ENCODE data around the gene SERINC3. TPM values are rescaled to one million over a fixed set of nuclear protein-coding genes. Genes with fewer than 3 reads are reported as not detected.
"Not testable (repeated sequence)": the region's sequence is repeated elsewhere in the genome, so short reads cannot be mapped to it uniquely, and the experiment has no call there.

SERINC3 gene
- 10 to 100 TPM; 25.5 to 35.1 TPM for polyA plus RNA-seq

- H3K9me3 ChIP-seq (ENCODE audit: control insufficient read depth in 2 of 2, insufficient read depth in 1 of 2, low read depth in 1 of 2, low read length in 1 of 2), result no peaks in the 10 kb centered on the region
- peak within 1 kb of the TSS; percentile 87 to 98 for H3K4me3 ChIP-seq (ENCODE audit: low read depth in 1 of 2, low read length in 2 of 2)
- no peaks in the 10 kb centered on the region for H3K36me3 ChIP-seq (ENCODE audit: control insufficient read depth in 2 of 2, insufficient read depth in 2 of 2, low read length in 1 of 2)
- H3K4me1 ChIP-seq (ENCODE audit: control insufficient read depth in 2 of 2, insufficient read depth in 2 of 2, low read length in 1 of 2), result peaks cover 4 to 5% of the 10 kb centered on the region in 2 donors
- no peaks in the 10 kb centered on the region for H3K27me3 ChIP-seq (ENCODE audit: control insufficient read depth in 1 of 2, insufficient read depth in 2 of 2, low read length in 2 of 2)
- peak within 1 kb of the TSS; percentile 97 to 100 for H3K27ac ChIP-seq (ENCODE audit: low read depth in 2 of 2, low read length in 1 of 2)
- 0 to 1% methylated on average over 49 of the region's 49 CpGs for WGBS, 2 donors
These were observed at the start of gene SERINC3 for GRCh38 chr20:44521484-44522481. Gene SERINC3, minus strand, starts transcription at chr20:44522070. Its CDS starts 119 bp downstream, at chr20:44521951.

- Histone ChIP-seq H3K4me3 (ENCODE audit: low read depth in 1 of 2, low read length in 2 of 2) (no peak overlapping the region), H3K36me3 (ENCODE audit: control insufficient read depth in 2 of 2, insufficient read depth in 2 of 2, low read length in 1 of 2) (no peaks in the 10 kb centered on the region), H3K9me3 (ENCODE audit: control insufficient read depth in 2 of 2, insufficient read depth in 1 of 2, low read depth in 1 of 2, low read length in 1 of 2) (no peaks in the 10 kb centered on the region), H3K27ac (ENCODE audit: low read depth in 2 of 2, low read length in 1 of 2) (peak overlapping the region in 1 of 2 donors; percentile 19), H3K4me1 (ENCODE audit: control insufficient read depth in 2 of 2, insufficient read depth in 2 of 2, low read length in 1 of 2) (no peaks in the 10 kb centered on the region), H3K27me3 (ENCODE audit: control insufficient read depth in 1 of 2, insufficient read depth in 2 of 2, low read length in 2 of 2) (no peaks in the 10 kb centered on the region)
- 72 to 74% methylated on average over 6 of the region's 6 CpGs for WGBS, 2 donors
These were observed 49.6 kb upstream of the SERINC3 start for GRCh38 chr20:44571362-44571988.

DNA sequence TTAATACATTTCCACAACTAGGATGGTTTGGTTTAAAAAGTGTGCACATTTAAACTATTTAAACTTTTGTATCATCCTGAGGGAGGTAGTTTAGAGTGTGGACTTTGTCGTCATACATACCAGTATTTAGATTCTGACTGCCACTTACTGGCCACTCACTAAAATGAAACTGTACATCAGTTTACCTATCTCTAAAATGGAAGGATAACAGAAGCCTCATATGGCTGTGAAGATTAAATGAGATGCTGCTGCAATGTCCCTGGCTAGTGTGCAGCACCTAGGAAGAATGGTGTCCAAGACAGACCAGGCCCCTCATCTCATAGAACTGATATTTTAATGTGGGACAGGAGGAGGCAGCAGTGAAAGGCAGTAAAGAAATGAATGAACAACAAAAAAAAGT, 48.5 kb upstream of the SERINC3 start:
- H3K36me3 ChIP-seq (ENCODE audit: control insufficient read depth in 2 of 2, insufficient read depth in 2 of 2, low read length in 1 of 2), result no peaks in the 10 kb centered on the region
- WGBS, 2 donors, result 89 to 94% methylated on average over 1 of the region's 1 CpG
- no peak overlapping the region for H3K4me3 ChIP-seq (ENCODE audit: low read depth in 1 of 2, low read length in 2 of 2)
- no peaks in the 10 kb centered on the region for H3K9me3 ChIP-seq (ENCODE audit: control insufficient read depth in 2 of 2, insufficient read depth in 1 of 2, low read depth in 1 of 2, low read length in 1 of 2)
- H3K4me1 ChIP-seq (ENCODE audit: control insufficient read depth in 2 of 2, insufficient read depth in 2 of 2, low read length in 1 of 2), result no peaks in the 10 kb centered on the region
- no peak overlapping the region for H3K27ac ChIP-seq (ENCODE audit: low read depth in 2 of 2, low read length in 1 of 2)
- H3K27me3 ChIP-seq (ENCODE audit: control insufficient read depth in 1 of 2, insufficient read depth in 2 of 2, low read length in 2 of 2), result no peaks in the 10 kb centered on the region

DNA sequence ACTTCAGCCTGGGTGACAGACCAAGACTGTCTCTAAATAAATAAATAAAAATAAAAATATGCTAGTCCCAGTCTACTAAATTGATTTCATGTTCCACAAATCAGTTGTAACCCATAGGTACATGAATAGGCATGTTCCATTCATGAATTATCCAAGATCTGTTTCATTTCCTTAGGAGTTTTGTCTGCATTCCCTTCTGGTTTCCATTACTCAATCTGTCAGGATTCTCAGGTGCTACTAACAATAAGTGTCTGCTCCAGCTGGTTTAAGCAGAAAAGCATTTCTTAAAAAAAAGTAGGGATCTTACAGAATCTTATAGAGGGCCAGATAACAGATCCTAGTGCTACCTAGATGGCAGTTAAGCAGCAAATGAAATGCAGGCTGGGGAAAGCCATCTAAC, 44.9 kb upstream of the SERINC3 start:
- H3K27ac ChIP-seq (ENCODE audit: low read depth in 2 of 2, low read length in 1 of 2), result no peak overlapping the region
- H3K27me3 ChIP-seq (ENCODE audit: control insufficient read depth in 1 of 2, insufficient read depth in 2 of 2, low read length in 2 of 2), result no peaks in the 10 kb centered on the region
- H3K4me3 ChIP-seq (ENCODE audit: low read depth in 1 of 2, low read length in 2 of 2), result no peak overlapping the region
- no peaks in the 10 kb centered on the region for H3K4me1 ChIP-seq (ENCODE audit: control insufficient read depth in 2 of 2, insufficient read depth in 2 of 2, low read length in 1 of 2)
- no peaks in the 10 kb centered on the region for H3K9me3 ChIP-seq (ENCODE audit: control insufficient read depth in 2 of 2, insufficient read depth in 1 of 2, low read depth in 1 of 2, low read length in 1 of 2)
- no peaks in the 10 kb centered on the region for H3K36me3 ChIP-seq (ENCODE audit: control insufficient read depth in 2 of 2, insufficient read depth in 2 of 2, low read length in 1 of 2)

DNA sequence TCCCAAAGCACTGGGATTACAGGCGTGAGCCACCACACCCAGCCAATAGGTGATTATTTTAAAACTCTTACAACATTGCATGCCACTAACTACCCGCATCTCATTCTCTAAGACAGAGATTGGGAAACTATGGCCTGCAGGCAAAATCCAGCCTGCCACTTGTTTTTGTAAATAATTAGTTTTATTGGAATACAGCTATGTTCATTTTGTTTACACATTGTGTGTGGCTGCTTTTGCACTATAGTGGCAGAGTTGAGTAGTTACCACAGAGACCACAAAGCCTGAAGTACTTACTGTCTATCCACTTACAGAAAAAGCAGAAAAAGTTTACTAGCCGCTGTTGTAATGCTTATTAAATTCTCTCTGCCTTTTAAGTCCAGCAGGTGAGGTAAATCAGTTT, 44.1 kb upstream of the SERINC3 start:
- H3K4me1 ChIP-seq (ENCODE audit: control insufficient read depth in 2 of 2, insufficient read depth in 2 of 2, low read length in 1 of 2), result no peaks in the 10 kb centered on the region
- no peaks in the 10 kb centered on the region for H3K27me3 ChIP-seq (ENCODE audit: control insufficient read depth in 1 of 2, insufficient read depth in 2 of 2, low read length in 2 of 2)
- H3K4me3 ChIP-seq (ENCODE audit: low read depth in 1 of 2, low read length in 2 of 2), result no peak overlapping the region
- no peaks in the 10 kb centered on the region for H3K9me3 ChIP-seq (ENCODE audit: control insufficient read depth in 2 of 2, insufficient read depth in 1 of 2, low read depth in 1 of 2, low read length in 1 of 2)
- WGBS, 2 donors, result 85 to 86% methylated on average over 3 of the region's 3 CpGs
- no peaks in the 10 kb centered on the region for H3K36me3 ChIP-seq (ENCODE audit: control insufficient read depth in 2 of 2, insufficient read depth in 2 of 2, low read length in 1 of 2)
- no peak overlapping the region for H3K27ac ChIP-seq (ENCODE audit: low read depth in 2 of 2, low read length in 1 of 2)

DNA sequence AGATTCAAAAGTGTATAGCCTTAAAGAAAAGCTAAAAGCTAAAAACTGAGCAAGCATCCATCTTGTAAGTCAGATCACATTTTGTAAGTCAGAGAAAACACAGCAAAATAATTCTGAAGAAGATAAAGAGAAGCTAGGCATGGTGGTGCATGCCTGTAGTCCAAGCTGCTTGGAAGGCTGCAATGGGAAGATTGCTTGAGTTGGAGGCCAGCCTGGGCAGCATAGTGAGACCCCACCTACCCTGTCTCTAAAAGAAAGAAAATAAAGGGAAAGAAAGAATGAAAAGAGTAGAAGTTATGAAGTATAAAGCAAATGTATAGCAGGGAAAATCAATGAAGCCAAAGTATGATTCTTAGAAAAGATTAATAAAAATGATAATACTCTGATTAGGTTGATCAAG, 40.0 kb upstream of the SERINC3 start:
- Histone ChIP-seq H3K36me3 (ENCODE audit: control insufficient read depth in 2 of 2, insufficient read depth in 2 of 2, low read length in 1 of 2) (no peaks in the 10 kb centered on the region), H3K4me1 (ENCODE audit: control insufficient read depth in 2 of 2, insufficient read depth in 2 of 2, low read length in 1 of 2) (no peaks in the 10 kb centered on the region), H3K27me3 (ENCODE audit: control insufficient read depth in 1 of 2, insufficient read depth in 2 of 2, low read length in 2 of 2) (no peaks in the 10 kb centered on the region), H3K9me3 (ENCODE audit: control insufficient read depth in 2 of 2, insufficient read depth in 1 of 2, low read depth in 1 of 2, low read length in 1 of 2) (no peaks in the 10 kb centered on the region), H3K4me3 (ENCODE audit: low read depth in 1 of 2, low read length in 2 of 2) (no peak overlapping the region), H3K27ac (ENCODE audit: low read depth in 2 of 2, low read length in 1 of 2) (no peak overlapping the region)

- 88 to 92% methylated on average over 6 of the region's 6 CpGs for WGBS, 2 donors
- H3K36me3 ChIP-seq (ENCODE audit: control insufficient read depth in 2 of 2, insufficient read depth in 2 of 2, low read length in 1 of 2); H3K4me3 ChIP-seq (ENCODE audit: low read depth in 1 of 2, low read length in 2 of 2): not testable (repeated sequence)
These were observed 38.9 kb upstream of the SERINC3 start for GRCh38 chr20:44560818-44561217.

DNA sequence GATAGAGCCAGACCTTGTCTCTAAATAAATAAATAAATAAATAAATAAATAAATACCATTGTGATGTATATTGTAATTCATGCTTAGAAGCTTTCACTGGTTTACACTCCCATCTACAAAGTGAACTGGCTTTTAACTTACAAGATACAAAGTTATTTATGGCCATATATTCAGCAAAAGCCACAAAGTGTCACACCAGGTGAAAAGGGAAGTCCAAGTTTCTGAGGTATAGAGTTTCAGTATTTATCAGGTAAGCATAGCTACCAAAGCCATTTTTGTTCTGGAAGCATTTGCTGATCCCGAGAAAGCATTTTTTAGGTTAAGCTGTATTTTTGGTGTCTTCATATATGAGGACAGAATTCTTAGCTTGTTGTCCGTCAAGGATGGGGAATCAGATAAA, 38.4 kb upstream of the SERINC3 start:
- no peak overlapping the region for H3K27ac ChIP-seq (ENCODE audit: low read depth in 2 of 2, low read length in 1 of 2)
- H3K4me1 ChIP-seq (ENCODE audit: control insufficient read depth in 2 of 2, insufficient read depth in 2 of 2, low read length in 1 of 2), result no peaks in the 10 kb centered on the region
- no peaks in the 10 kb centered on the region for H3K36me3 ChIP-seq (ENCODE audit: control insufficient read depth in 2 of 2, insufficient read depth in 2 of 2, low read length in 1 of 2)
- no peaks in the 10 kb centered on the region for H3K27me3 ChIP-seq (ENCODE audit: control insufficient read depth in 1 of 2, insufficient read depth in 2 of 2, low read length in 2 of 2)
- WGBS, 2 donors, result 90 to 94% methylated on average over 2 of the region's 2 CpGs
- H3K4me3 ChIP-seq (ENCODE audit: low read depth in 1 of 2, low read length in 2 of 2), result no peak overlapping the region
- no peaks in the 10 kb centered on the region for H3K9me3 ChIP-seq (ENCODE audit: control insufficient read depth in 2 of 2, insufficient read depth in 1 of 2, low read depth in 1 of 2, low read length in 1 of 2)

More at GRCh38 chr20:44560818-44561217, 38.9 kb upstream of the SERINC3 start:
- H3K4me1 ChIP-seq (ENCODE audit: control insufficient read depth in 2 of 2, insufficient read depth in 2 of 2, low read length in 1 of 2); H3K9me3 ChIP-seq (ENCODE audit: control insufficient read depth in 2 of 2, insufficient read depth in 1 of 2, low read depth in 1 of 2, low read length in 1 of 2); H3K27ac ChIP-seq (ENCODE audit: low read depth in 2 of 2, low read length in 1 of 2); H3K27me3 ChIP-seq (ENCODE audit: control insufficient read depth in 1 of 2, insufficient read depth in 2 of 2, low read length in 2 of 2): not testable (repeated sequence)

- H3K27ac ChIP-seq (ENCODE audit: low read depth in 2 of 2, low read length in 1 of 2), result no peak overlapping the region
- no peaks in the 10 kb centered on the region for H3K4me1 ChIP-seq (ENCODE audit: control insufficient read depth in 2 of 2, insufficient read depth in 2 of 2, low read length in 1 of 2)
- no peak overlapping the region for H3K4me3 ChIP-seq (ENCODE audit: low read depth in 1 of 2, low read length in 2 of 2)
- H3K27me3 ChIP-seq (ENCODE audit: control insufficient read depth in 1 of 2, insufficient read depth in 2 of 2, low read length in 2 of 2), result no peaks in the 10 kb centered on the region
- no peaks in the 10 kb centered on the region for H3K9me3 ChIP-seq (ENCODE audit: control insufficient read depth in 2 of 2, insufficient read depth in 1 of 2, low read depth in 1 of 2, low read length in 1 of 2)
- no peaks in the 10 kb centered on the region for H3K36me3 ChIP-seq (ENCODE audit: control insufficient read depth in 2 of 2, insufficient read depth in 2 of 2, low read length in 1 of 2)
These were observed 37.4 kb upstream of the SERINC3 start for GRCh38 chr20:44559302-44559701.
